Measurements from ENCODE around the gene STAG3. TPM values are rescaled to one million over a fixed set of nuclear protein-coding genes. Genes with fewer than 3 reads are reported as not detected.
"Not testable (repeated sequence)": the region's sequence is repeated elsewhere in the genome, so short reads cannot be mapped to it uniquely, and the experiment has no call there.

Gene STAG3
- total RNA-seq, 1 donor from 2014 or later: 0.36 TPM

GRCh38 chr7:100212631-100213286, 35.0 kb downstream of the STAG3 start:
- Mint-ChIP-seq H3K4me3 (ENCODE audit: unreplicated experiment) (no peak overlapping the region), H3K36me3 (ENCODE audit: low read depth, unreplicated experiment) (peaks cover 2% of the 10 kb centered on the region), H3K9me3 (ENCODE audit: unreplicated experiment) (peaks cover 3% of the 10 kb centered on the region), H3K27me3 (ENCODE audit: low read depth, unreplicated experiment) (peaks cover 10% of the 10 kb centered on the region), H3K4me1 (ENCODE audit: low read depth, unreplicated experiment) (peaks cover 7% of the 10 kb centered on the region), H3K27ac (ENCODE audit: unreplicated experiment) (no peak overlapping the region)
- no peak overlapping the region for H3K4me3 ChIP-seq (ENCODE audit: insufficient read depth, low read depth, low read length)
- no peaks in the 10 kb centered on the region for H3K27me3 ChIP-seq (ENCODE audit: insufficient read depth, low read length)
- no peaks in the 10 kb centered on the region for H3K36me3 ChIP-seq (ENCODE audit: insufficient read depth, low read length)
- no peak overlapping the region for H3K4me2 ChIP-seq (ENCODE audit: low read length)
- H2AFZ ChIP-seq (ENCODE audit: low read depth, low read length): no peak overlapping the region
- H4K20me1 ChIP-seq (ENCODE audit: insufficient read depth, low read length): no peaks in the 10 kb centered on the region
- no peaks in the 10 kb centered on the region for H3K79me2 ChIP-seq (ENCODE audit: insufficient read depth, low read length)
- H3K4me1 ChIP-seq (ENCODE audit: insufficient read depth, low read length): no peaks in the 10 kb centered on the region
- TF ChIP-seq EZH2 (IDR thresholded peaks at IDR 0.05; ENCODE audit: insufficient read depth, low read length): no peak
- TF ChIP-seq, protein P1, sequence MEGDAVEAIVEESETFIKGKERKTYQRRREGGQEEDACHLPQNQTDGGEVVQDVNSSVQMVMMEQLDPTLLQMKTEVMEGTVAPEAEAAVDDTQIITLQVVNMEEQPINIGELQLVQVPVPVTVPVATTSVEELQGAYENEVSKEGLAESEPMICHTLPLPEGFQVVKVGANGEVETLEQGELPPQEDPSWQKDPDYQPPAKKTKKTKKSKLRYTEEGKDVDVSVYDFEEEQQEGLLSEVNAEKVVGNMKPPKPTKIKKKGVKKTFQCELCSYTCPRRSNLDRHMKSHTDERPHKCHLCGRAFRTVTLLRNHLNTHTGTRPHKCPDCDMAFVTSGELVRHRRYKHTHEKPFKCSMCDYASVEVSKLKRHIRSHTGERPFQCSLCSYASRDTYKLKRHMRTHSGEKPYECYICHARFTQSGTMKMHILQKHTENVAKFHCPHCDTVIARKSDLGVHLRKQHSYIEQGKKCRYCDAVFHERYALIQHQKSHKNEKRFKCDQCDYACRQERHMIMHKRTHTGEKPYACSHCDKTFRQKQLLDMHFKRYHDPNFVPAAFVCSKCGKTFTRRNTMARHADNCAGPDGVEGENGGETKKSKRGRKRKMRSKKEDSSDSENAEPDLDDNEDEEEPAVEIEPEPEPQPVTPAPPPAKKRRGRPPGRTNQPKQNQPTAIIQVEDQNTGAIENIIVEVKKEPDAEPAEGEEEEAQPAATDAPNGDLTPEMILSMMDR (IDR thresholded peaks at IDR 0.05; ENCODE audit: insufficient read depth, low read depth, low read length): no peak
- no peak overlapping the region for H3K9ac ChIP-seq (ENCODE audit: low read length)
- DNase-seq (ENCODE audit: low read depth) (no peak), FAIRE-seq (no peak)
- no peak overlapping the region for H3K27ac ChIP-seq (ENCODE audit: low read depth, low read length)
- no peaks in the 10 kb centered on the region for H3K9me3 ChIP-seq (ENCODE audit: insufficient read depth, low read depth, low read length)

DNA sequence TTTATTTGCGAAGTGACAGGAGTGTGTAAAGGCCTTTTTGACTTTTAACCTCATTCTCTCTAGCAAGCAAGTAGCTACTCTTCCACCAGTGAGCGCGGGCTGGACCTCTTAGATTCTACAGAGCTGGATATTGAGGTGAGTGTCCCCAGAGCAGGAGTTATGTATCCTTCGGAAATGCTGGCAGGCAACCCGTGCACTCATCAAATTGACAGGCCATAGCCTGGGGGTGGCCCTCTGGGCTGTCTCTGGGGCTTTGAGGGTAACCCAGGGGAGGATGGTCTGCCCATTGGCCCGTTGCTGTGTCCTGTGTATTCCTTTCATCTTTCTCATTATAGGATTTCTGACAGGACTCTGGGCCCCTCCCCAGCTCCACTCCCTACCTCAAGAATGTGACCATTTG, 36.0 kb downstream of the STAG3 start:
- H3K4me1 Mint-ChIP-seq (ENCODE audit: low read depth, unreplicated experiment): peaks cover 7% of the 10 kb centered on the region
- Histone ChIP-seq H3K79me2 (ENCODE audit: insufficient read depth, low read length) (no peaks in the 10 kb centered on the region), H2AFZ (ENCODE audit: low read depth, low read length) (no peak overlapping the region), H3K27me3 (ENCODE audit: insufficient read depth, low read length) (no peaks in the 10 kb centered on the region), H3K9me3 (ENCODE audit: insufficient read depth, low read depth, low read length) (no peaks in the 10 kb centered on the region), H3K4me1 (ENCODE audit: insufficient read depth, low read length) (no peaks in the 10 kb centered on the region), H3K27ac (ENCODE audit: low read depth, low read length) (no peak overlapping the region), H3K9ac (ENCODE audit: low read length) (no peak overlapping the region), H3K4me2 (ENCODE audit: low read length) (no peak overlapping the region), H4K20me1 (ENCODE audit: insufficient read depth, low read length) (no peaks in the 10 kb centered on the region), H3K4me3 (ENCODE audit: insufficient read depth, low read depth, low read length) (no peak overlapping the region), H3K36me3 (ENCODE audit: insufficient read depth, low read length) (no peaks in the 10 kb centered on the region)
- no peak for FAIRE-seq
- no peak overlapping the region for H3K4me3 Mint-ChIP-seq (ENCODE audit: unreplicated experiment)
- no peaks in the 10 kb centered on the region for H3K36me3 Mint-ChIP-seq (ENCODE audit: low read depth, unreplicated experiment)
- H3K27ac Mint-ChIP-seq (ENCODE audit: unreplicated experiment): no peak overlapping the region
- no peak for TF ChIP-seq EZH2 (IDR thresholded peaks at IDR 0.05; ENCODE audit: insufficient read depth, low read length)
- TF ChIP-seq, protein P1 (IDR thresholded peaks at IDR 0.05; ENCODE audit: insufficient read depth, low read depth, low read length): no peak
- peaks cover 3% of the 10 kb centered on the region for H3K9me3 Mint-ChIP-seq (ENCODE audit: unreplicated experiment)
- no peak for DNase-seq (ENCODE audit: low read depth)
- H3K27me3 Mint-ChIP-seq (ENCODE audit: low read depth, unreplicated experiment): peaks cover 10% of the 10 kb centered on the region

- not testable (repeated sequence) for H3K9me3 Mint-ChIP-seq (ENCODE audit: unreplicated experiment); H3K36me3 Mint-ChIP-seq (ENCODE audit: low read depth, unreplicated experiment); DNase-seq (ENCODE audit: low read depth); H3K9me3 ChIP-seq (ENCODE audit: insufficient read depth, low read depth, low read length); H3K4me3 Mint-ChIP-seq (ENCODE audit: unreplicated experiment); H3K27me3 ChIP-seq (ENCODE audit: insufficient read depth, low read length); H3K79me2 ChIP-seq (ENCODE audit: insufficient read depth, low read length); H3K9ac ChIP-seq (ENCODE audit: low read length); H3K4me1 Mint-ChIP-seq (ENCODE audit: low read depth, unreplicated experiment); H2AFZ ChIP-seq (ENCODE audit: low read depth, low read length); H3K27ac Mint-ChIP-seq (ENCODE audit: unreplicated experiment); H3K4me3 ChIP-seq (ENCODE audit: insufficient read depth, low read depth, low read length); FAIRE-seq; H3K27ac ChIP-seq (ENCODE audit: low read depth, low read length); H3K4me1 ChIP-seq (ENCODE audit: insufficient read depth, low read length); H4K20me1 ChIP-seq (ENCODE audit: insufficient read depth, low read length); H3K36me3 ChIP-seq (ENCODE audit: insufficient read depth, low read length); H3K4me2 ChIP-seq (ENCODE audit: low read length)
- H3K27me3 Mint-ChIP-seq (ENCODE audit: low read depth, unreplicated experiment): peaks cover 10% of the 10 kb centered on the region
These were observed 36.6 kb downstream of the STAG3 start for GRCh38 chr7:100214356-100214755.

Data from astrocyte (in vitro differentiated cells and primary cell).